GM12878 (cell line): Measurements from ENCODE around the gene CFAP45. TPM values are rescaled to one million over a fixed set of nuclear protein-coding genes. Genes with fewer than 3 reads are reported as not detected.

Experiments
- E4F1 ChIP-seq: fragments of 450-650 bp; IDR thresholded peaks from 2 replicates; pipeline ENCODE4 v1.6.1; 2018; ENCODE audit warnings: borderline replicate concordance, mild to moderate bottlenecking; ENCODE audit not compliant: partially characterized antibody
- PKNOX1 ChIP-seq: fragments of 450-650 bp; IDR thresholded peaks from 2 replicates; pipeline ENCODE4 v1.6.1; 2016; ENCODE audit warnings: mild to moderate bottlenecking
- TCF7 ChIP-seq: IDR thresholded peaks from 2 replicates; pipeline ENCODE4 v1.6.1; 2014; ENCODE audit warnings: antibody characterized with exemption, borderline replicate concordance
- polyA plus RNA-seq, 11 experiments: library from polyadenylated mRNA; depleted of rRNA in 4 of 11; unstranded in 6 of 11; stranded (reverse) in 5 of 11; fragments of >200 nt; fragmentation: Nextera tagmentation in 4 of 11; fragmentation: Illumina TruSeq in 1 of 11; extraction: Ambion mirVana in 4 of 11; extraction: Trizol in 1 of 11; gene quantifications; 1 replicate in 1 of 11; 2 replicates in 10 of 11; pipeline versions ENCODE4 v1.2.1 to v1.2.3, GENCODE V29; 2011 to 2016; ENCODE audit warnings: inconsistent platforms in 2 of 11, missing spikeins in 2 of 11, low read depth in 1 of 11
- total RNA-seq, 4 experiments: library from RNA; depleted of rRNA in 3 of 4; stranded (reverse); fragments of >200 nt in 3 of 4; fragmentation: Illumina TruSeq in 1 of 4; extraction: Trizol in 1 of 4; gene quantifications; 2 replicates each; pipeline versions ENCODE4 v1.2.1 to v1.2.3, GENCODE V29; 2013 to 2021
- TF ChIP-seq, protein P1 (sequence below): fragments of 450-650 bp; IDR thresholded peaks from 2 replicates; pipeline ENCODE4 v1.6.1; 2017; ENCODE audit warnings: mild to moderate bottlenecking, moderate library complexity
- TF ChIP-seq, protein P2 (sequence below): fragments of 450-650 bp; IDR thresholded peaks from 2 replicates; pipeline ENCODE4 v1.6.1; 2016; ENCODE audit warnings: mild to moderate bottlenecking

The CFAP45 gene
- total and polyA plus RNA-seq, 10 of the 15 experiments (the other 5 are each of a cell fraction or from before 2014, with no cell fraction given) = 0.43 to 0.91 (median 0.67) TPM

- TF ChIP-seq E4F1 (peak; percentile 17), PKNOX1 (peak; percentile 41; the same call in 1 of the 2 replicates), TCF7 (no peak)
- TF ChIP-seq, protein P1, sequence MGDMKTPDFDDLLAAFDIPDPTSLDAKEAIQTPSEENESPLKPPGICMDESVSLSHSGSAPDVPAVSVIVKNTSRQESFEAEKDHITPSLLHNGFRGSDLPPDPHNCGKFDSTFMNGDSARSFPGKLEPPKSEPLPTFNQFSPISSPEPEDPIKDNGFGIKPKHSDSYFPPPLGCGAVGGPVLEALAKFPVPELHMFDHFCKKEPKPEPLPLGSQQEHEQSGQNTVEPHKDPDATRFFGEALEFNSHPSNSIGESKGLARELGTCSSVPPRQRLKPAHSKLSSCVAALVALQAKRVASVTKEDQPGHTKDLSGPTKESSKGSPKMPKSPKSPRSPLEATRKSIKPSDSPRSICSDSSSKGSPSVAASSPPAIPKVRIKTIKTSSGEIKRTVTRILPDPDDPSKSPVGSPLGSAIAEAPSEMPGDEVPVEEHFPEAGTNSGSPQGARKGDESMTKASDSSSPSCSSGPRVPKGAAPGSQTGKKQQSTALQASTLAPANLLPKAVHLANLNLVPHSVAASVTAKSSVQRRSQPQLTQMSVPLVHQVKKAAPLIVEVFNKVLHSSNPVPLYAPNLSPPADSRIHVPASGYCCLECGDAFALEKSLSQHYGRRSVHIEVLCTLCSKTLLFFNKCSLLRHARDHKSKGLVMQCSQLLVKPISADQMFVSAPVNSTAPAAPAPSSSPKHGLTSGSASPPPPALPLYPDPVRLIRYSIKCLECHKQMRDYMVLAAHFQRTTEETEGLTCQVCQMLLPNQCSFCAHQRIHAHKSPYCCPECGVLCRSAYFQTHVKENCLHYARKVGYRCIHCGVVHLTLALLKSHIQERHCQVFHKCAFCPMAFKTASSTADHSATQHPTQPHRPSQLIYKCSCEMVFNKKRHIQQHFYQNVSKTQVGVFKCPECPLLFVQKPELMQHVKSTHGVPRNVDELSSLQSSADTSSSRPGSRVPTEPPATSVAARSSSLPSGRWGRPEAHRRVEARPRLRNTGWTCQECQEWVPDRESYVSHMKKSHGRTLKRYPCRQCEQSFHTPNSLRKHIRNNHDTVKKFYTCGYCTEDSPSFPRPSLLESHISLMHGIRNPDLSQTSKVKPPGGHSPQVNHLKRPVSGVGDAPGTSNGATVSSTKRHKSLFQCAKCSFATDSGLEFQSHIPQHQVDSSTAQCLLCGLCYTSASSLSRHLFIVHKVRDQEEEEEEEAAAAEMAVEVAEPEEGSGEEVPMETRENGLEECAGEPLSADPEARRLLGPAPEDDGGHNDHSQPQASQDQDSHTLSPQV = no peak
- TF ChIP-seq, protein P2, sequence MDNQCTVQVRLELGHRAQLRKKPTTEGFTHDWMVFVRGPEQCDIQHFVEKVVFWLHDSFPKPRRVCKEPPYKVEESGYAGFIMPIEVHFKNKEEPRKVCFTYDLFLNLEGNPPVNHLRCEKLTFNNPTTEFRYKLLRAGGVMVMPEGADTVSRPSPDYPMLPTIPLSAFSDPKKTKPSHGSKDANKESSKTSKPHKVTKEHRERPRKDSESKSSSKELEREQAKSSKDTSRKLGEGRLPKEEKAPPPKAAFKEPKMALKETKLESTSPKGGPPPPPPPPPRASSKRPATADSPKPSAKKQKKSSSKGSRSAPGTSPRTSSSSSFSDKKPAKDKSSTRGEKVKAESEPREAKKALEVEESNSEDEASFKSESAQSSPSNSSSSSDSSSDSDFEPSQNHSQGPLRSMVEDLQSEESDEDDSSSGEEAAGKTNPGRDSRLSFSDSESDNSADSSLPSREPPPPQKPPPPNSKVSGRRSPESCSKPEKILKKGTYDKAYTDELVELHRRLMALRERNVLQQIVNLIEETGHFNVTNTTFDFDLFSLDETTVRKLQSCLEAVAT = peak; percentile 84
Observed at GRCh38 chr1:159923203-159924024, 23.4 kb upstream of the CFAP45 start (continued).
